HS-5 (cell line): ENCODE measurements around the gene ZSCAN23.
"Not testable (repeated sequence)": the region's sequence is repeated elsewhere in the genome, so short reads cannot be mapped to it uniquely, and the experiment has no call there.

Experiments used
- DNase-seq: peaks from one replicate; pipeline ENCODE4 v3.0.0-alpha.2; 2012; ENCODE audit warnings: low read depth

Gene ZSCAN23

GRCh38 chr6:28436404-28436803 is 6.9 kb downstream of the ZSCAN23 start:
- DNase-seq = no peak

GRCh38 chr6:28433119-28433518 is 10.2 kb downstream of the ZSCAN23 start:
- no peak for DNase-seq

GRCh38 chr6:28429781-28430180 is 13.5 kb downstream of the ZSCAN23 start:
- no peak for DNase-seq

- DNase-seq = no peak
Measured at GRCh38 chr6:28425944-28426541, 17.2 kb downstream of the ZSCAN23 start.

GRCh38 chr6:28424163-28424562 is 19.1 kb downstream of the ZSCAN23 start:
- no peak for DNase-seq

GRCh38 chr6:28423546-28423945 is 19.7 kb downstream of the ZSCAN23 start:
- DNase-seq = no peak

- no peak for DNase-seq
Measured at GRCh38 chr6:28413681-28414080, 29.6 kb downstream of the ZSCAN23 start.

- no peak for DNase-seq
Measured at GRCh38 chr6:28410767-28411166, 32.5 kb downstream of the ZSCAN23 start.

- DNase-seq = no peak
Measured at GRCh38 chr6:28408076-28408802, 35.1 kb downstream of the ZSCAN23 start.

- DNase-seq = no peak
Measured at GRCh38 chr6:28407401-28407800, 35.9 kb downstream of the ZSCAN23 start.

GRCh38 chr6:28403923-28404322 is 39.4 kb downstream of the ZSCAN23 start:
- DNase-seq = not testable (repeated sequence)

GRCh38 chr6:28402197-28402596 is 41.1 kb downstream of the ZSCAN23 start:
- no peak for DNase-seq

- DNase-seq = peak; percentile 33
Measured at GRCh38 chr6:28401172-28401571, 42.1 kb downstream of the ZSCAN23 start.

GRCh38 chr6:28400122-28400451 is 43.2 kb downstream of the ZSCAN23 start:
- no peak for DNase-seq

- DNase-seq = peak; percentile 29
Measured at GRCh38 chr6:28399350-28400121, 43.8 kb downstream of the ZSCAN23 start, which contains the start of gene ZSCAN12. Gene ZSCAN12, minus strand, starts transcription at chr6:28399747. Its CDS starts 1,342 bp downstream, at chr6:28398405.

- no peak for DNase-seq
Measured at GRCh38 chr6:28395918-28396317, 47.4 kb downstream of the ZSCAN23 start.

- no peak for DNase-seq
Measured at GRCh38 chr6:28393912-28394662, 49.2 kb downstream of the ZSCAN23 start.

GRCh38 chr6:28390688-28391087 is 52.6 kb downstream of the ZSCAN23 start:
- no peak for DNase-seq

- no peak for DNase-seq
Measured at GRCh38 chr6:28384143-28384533, 59.2 kb downstream of the ZSCAN23 start.

- DNase-seq = peak; percentile 77
Measured at GRCh38 chr6:28383235-28384142, 59.8 kb downstream of the ZSCAN23 start.
